ENCODE measurements around the gene SAMHD1.
"Not testable (repeated sequence)": the region's sequence is repeated elsewhere in the genome, so short reads cannot be mapped to it uniquely, and the experiment has no call there.

SAMHD1 gene

DNA sequence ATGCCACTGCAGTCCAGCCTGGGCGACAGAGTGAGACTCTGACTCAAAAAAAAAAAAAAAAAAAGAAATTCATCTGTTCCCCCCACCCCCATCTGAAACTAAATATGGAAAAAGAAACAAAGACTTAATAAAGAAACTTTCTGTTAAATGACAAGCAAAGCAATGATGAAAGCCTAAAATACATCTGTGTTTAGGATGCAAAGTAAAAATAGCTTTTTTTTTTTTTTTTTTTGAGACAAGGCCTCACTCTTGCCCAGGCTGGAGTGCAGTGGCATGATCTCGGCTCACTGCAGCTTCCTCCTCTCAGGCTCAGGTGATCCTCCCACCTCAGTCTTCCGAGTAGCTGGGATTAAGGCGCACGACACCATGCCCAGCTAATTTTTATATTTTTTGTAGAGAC is 76.4 kb downstream of the SAMHD1 start:
- not testable (repeated sequence) for H2AFZ ChIP-seq (ENCODE audit: low read length, unreplicated experiment); H3K36me3 ChIP-seq (ENCODE audit: insufficient read depth, low read length); H3K27ac ChIP-seq (ENCODE audit: low read depth, low read length); H3K4me1 ChIP-seq (ENCODE audit: control insufficient read depth, insufficient read depth, low read length, unreplicated experiment); H3K27me3 ChIP-seq (ENCODE audit: insufficient read depth, low read length); H3K79me2 ChIP-seq (ENCODE audit: control insufficient read depth, insufficient read depth, low read length, unreplicated experiment); H3K4me3 ChIP-seq (ENCODE audit: low read depth, low read length)

DNA sequence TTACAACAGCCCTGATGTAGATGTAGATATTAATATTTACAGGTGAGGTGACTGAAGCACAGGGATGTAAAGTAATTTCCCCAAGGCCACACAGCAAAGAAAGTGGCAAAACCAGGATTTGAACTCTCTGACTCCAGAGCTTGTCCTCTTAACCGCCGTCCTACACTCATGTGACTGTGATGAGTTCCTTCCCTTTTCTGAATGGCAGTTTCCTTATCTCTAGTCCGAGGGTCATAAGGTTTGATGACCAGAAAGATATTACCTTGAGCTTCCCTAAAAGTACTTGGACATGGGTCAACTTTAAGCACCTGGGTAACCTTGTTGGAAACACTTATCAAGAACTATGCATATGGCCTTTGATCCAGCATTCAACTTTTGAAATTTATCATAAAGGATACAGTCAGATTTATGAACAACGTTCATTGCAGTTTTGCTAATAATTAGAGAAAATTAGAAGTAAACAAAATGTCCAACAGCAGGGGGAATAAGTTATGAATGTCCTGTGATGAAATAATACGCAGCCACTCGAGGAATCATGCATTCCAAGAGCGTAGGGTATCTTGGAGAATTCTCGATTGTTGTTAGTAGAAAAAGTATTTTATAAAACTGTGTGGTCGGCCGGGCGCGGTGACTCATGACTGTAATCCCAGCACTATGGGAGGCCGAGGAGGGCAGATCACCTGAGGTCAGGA is 77.9 kb downstream of the SAMHD1 start:
- Histone ChIP-seq H3K4me1 (ENCODE audit: control insufficient read depth, insufficient read depth, low read length, unreplicated experiment) (no peaks in the 10 kb centered on the region), H2AFZ (ENCODE audit: low read length, unreplicated experiment) (no peak overlapping the region), H3K4me3 (ENCODE audit: low read depth, low read length) (no peak overlapping the region), H3K27me3 (ENCODE audit: insufficient read depth, low read length) (no peaks in the 10 kb centered on the region), H3K79me2 (ENCODE audit: control insufficient read depth, insufficient read depth, low read length, unreplicated experiment) (no peaks in the 10 kb centered on the region), H3K27ac (ENCODE audit: low read depth, low read length) (no peak overlapping the region), H3K36me3 (ENCODE audit: insufficient read depth, low read length) (no peaks in the 10 kb centered on the region)

- no peaks in the 10 kb centered on the region for H3K79me2 ChIP-seq (ENCODE audit: control insufficient read depth, insufficient read depth, low read length, unreplicated experiment)
Observed at GRCh38 chr20:36872852-36873251, 78.7 kb downstream of the SAMHD1 start.

GRCh38 chr20:36871640-36872570 is 79.6 kb downstream of the SAMHD1 start:
- H3K4me1 ChIP-seq (ENCODE audit: control insufficient read depth, insufficient read depth, low read length, unreplicated experiment), result no peaks in the 10 kb centered on the region
- H3K27me3 ChIP-seq (ENCODE audit: insufficient read depth, low read length), result no peaks in the 10 kb centered on the region
- no peak overlapping the region for H3K4me3 ChIP-seq (ENCODE audit: low read depth, low read length)
- no peak overlapping the region for H2AFZ ChIP-seq (ENCODE audit: low read length, unreplicated experiment)
- no peaks in the 10 kb centered on the region for H3K79me2 ChIP-seq (ENCODE audit: control insufficient read depth, insufficient read depth, low read length, unreplicated experiment)
- no peaks in the 10 kb centered on the region for H3K36me3 ChIP-seq (ENCODE audit: insufficient read depth, low read length)
- no peak overlapping the region for H3K27ac ChIP-seq (ENCODE audit: low read depth, low read length)

More at GRCh38 chr20:36872852-36873251, 78.7 kb downstream of the SAMHD1 start:
- H3K4me1 ChIP-seq (ENCODE audit: control insufficient read depth, insufficient read depth, low read length, unreplicated experiment), result no peaks in the 10 kb centered on the region
- H2AFZ ChIP-seq (ENCODE audit: low read length, unreplicated experiment), result no peak overlapping the region
- no peaks in the 10 kb centered on the region for H3K36me3 ChIP-seq (ENCODE audit: insufficient read depth, low read length)
- no peaks in the 10 kb centered on the region for H3K27me3 ChIP-seq (ENCODE audit: insufficient read depth, low read length)
- H3K27ac ChIP-seq (ENCODE audit: low read depth, low read length), result no peak overlapping the region
- no peak overlapping the region for H3K4me3 ChIP-seq (ENCODE audit: low read depth, low read length)

DNA sequence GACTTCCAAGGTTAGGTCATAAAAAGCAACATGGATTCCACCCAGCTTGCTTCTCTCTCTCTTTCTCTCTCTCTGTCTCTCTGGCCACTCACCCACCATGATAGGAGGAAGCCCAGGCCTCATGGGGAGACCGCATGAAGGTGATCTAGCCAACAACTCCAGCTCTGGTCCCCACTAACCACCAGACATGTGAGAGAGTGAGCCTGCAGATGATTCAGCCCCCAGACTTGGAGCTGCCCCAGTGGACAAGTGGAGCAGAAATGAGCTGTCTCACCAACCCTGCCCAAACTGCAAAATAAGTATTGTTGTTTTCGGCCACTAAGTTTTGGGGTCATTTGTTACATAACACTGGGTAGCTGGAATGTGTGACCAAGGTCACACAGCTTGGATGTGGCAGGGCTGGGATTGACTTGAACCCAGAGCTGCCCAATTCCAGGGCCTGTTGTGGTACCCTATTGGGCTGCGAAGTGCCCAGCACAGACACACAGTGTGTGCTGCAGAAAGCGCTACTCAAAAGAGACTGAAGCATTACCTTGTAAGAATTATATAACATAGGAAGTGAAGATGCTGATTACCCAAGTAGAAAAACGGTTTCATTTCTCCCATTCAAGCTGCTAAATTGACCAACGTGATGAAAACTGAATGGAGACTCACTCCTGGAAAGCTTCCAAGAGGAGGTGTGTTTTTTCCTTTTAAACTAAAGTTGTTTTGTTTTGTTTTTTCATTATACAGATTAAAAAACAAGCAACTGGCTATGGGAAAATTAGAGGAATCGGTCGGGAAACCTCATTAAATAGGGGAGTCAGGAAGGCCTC is 84.6 kb downstream of the SAMHD1 start:
- Histone ChIP-seq H3K27me3 (ENCODE audit: insufficient read depth, low read length) (no peaks in the 10 kb centered on the region), H3K79me2 (ENCODE audit: control insufficient read depth, insufficient read depth, low read length, unreplicated experiment) (peaks cover 9% of the 10 kb centered on the region), H3K4me3 (ENCODE audit: low read depth, low read length) (no peak overlapping the region), H3K27ac (ENCODE audit: low read depth, low read length) (no peak overlapping the region), H2AFZ (ENCODE audit: low read length, unreplicated experiment) (no peak overlapping the region), H3K36me3 (ENCODE audit: insufficient read depth, low read length) (no peaks in the 10 kb centered on the region), H3K4me1 (ENCODE audit: control insufficient read depth, insufficient read depth, low read length, unreplicated experiment) (no peaks in the 10 kb centered on the region)

- H3K4me3 ChIP-seq (ENCODE audit: low read depth, low read length), result no peak overlapping the region
- H3K79me2 ChIP-seq (ENCODE audit: control insufficient read depth, insufficient read depth, low read length, unreplicated experiment), result peaks cover 17% of the 10 kb centered on the region
- no peak overlapping the region for H3K27ac ChIP-seq (ENCODE audit: low read depth, low read length)
Observed at GRCh38 chr20:36866164-36866563, 85.3 kb downstream of the SAMHD1 start.

DNA sequence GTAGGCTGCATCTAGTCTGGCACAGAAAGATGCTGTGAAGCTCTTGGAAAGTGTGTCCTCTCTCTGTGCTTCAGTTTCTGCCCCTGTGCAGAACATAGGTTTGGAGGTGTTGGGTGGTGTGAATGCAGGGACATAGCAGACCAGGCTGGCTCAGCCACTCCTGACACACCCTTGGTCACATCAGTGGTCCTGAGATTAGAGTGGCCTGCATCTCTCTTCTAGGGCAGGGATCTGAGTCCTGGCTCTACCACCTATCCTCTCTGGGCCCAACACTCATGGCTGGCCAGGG is 85.7 kb downstream of the SAMHD1 start:
- H3K27ac ChIP-seq (ENCODE audit: low read depth, low read length), result no peak overlapping the region
- peaks cover 4% of the 10 kb centered on the region for H3K4me1 ChIP-seq (ENCODE audit: control insufficient read depth, insufficient read depth, low read length, unreplicated experiment)
- no peak overlapping the region for H3K4me3 ChIP-seq (ENCODE audit: low read depth, low read length)
- H2AFZ ChIP-seq (ENCODE audit: low read length, unreplicated experiment), result no peak overlapping the region
- H3K79me2 ChIP-seq (ENCODE audit: control insufficient read depth, insufficient read depth, low read length, unreplicated experiment), result peaks cover 20% of the 10 kb centered on the region
- no peaks in the 10 kb centered on the region for H3K27me3 ChIP-seq (ENCODE audit: insufficient read depth, low read length)
- H3K36me3 ChIP-seq (ENCODE audit: insufficient read depth, low read length), result no peaks in the 10 kb centered on the region

More at GRCh38 chr20:36866164-36866563, 85.3 kb downstream of the SAMHD1 start:
- Histone ChIP-seq H3K27me3 (ENCODE audit: insufficient read depth, low read length) (no peaks in the 10 kb centered on the region), H3K4me1 (ENCODE audit: control insufficient read depth, insufficient read depth, low read length, unreplicated experiment) (peaks cover under 1% of the 10 kb centered on the region), H2AFZ (ENCODE audit: low read length, unreplicated experiment) (no peak overlapping the region), H3K36me3 (ENCODE audit: insufficient read depth, low read length) (no peaks in the 10 kb centered on the region)

- no peak overlapping the region for H2AFZ ChIP-seq (ENCODE audit: low read length, unreplicated experiment)
- no peaks in the 10 kb centered on the region for H3K27me3 ChIP-seq (ENCODE audit: insufficient read depth, low read length)
- H3K36me3 ChIP-seq (ENCODE audit: insufficient read depth, low read length), result no peaks in the 10 kb centered on the region
- H3K79me2 ChIP-seq (ENCODE audit: control insufficient read depth, insufficient read depth, low read length, unreplicated experiment), result peaks cover 25% of the 10 kb centered on the region
- no peak overlapping the region for H3K27ac ChIP-seq (ENCODE audit: low read depth, low read length)
- no peak overlapping the region for H3K4me3 ChIP-seq (ENCODE audit: low read depth, low read length)
- peaks cover 10% of the 10 kb centered on the region for H3K4me1 ChIP-seq (ENCODE audit: control insufficient read depth, insufficient read depth, low read length, unreplicated experiment)
Observed at GRCh38 chr20:36865076-36865860, 86.2 kb downstream of the SAMHD1 start.

GRCh38 chr20:36862857-36863668 is 88.4 kb downstream of the SAMHD1 start:
- peak overlapping the region; percentile 44 for H2AFZ ChIP-seq (ENCODE audit: low read length, unreplicated experiment)
- peak overlapping the region; percentile 87; the same call in 1 of the 2 replicates for H3K27ac ChIP-seq (ENCODE audit: low read depth, low read length)
- H3K27me3 ChIP-seq (ENCODE audit: insufficient read depth, low read length), result no peaks in the 10 kb centered on the region
- peaks cover 25% of the 10 kb centered on the region for H3K4me1 ChIP-seq (ENCODE audit: control insufficient read depth, insufficient read depth, low read length, unreplicated experiment)
- H3K36me3 ChIP-seq (ENCODE audit: insufficient read depth, low read length), result no peaks in the 10 kb centered on the region
- H3K79me2 ChIP-seq (ENCODE audit: control insufficient read depth, insufficient read depth, low read length, unreplicated experiment), result peaks cover 47% of the 10 kb centered on the region
- H3K4me3 ChIP-seq (ENCODE audit: low read depth, low read length), result peak overlapping the region; percentile 76
